HL-60/S4 (cell line): Measurements from ENCODE around the gene ABT1.

ENCODE experiments used
- in situ Hi-C: fragments of 300-500 bp; cut with MboI; formaldehyde crosslinking; loops from 2 replicates; pipeline ENCODE4 v1.14.3; 2022; ENCODE audit warnings: low sequenced_read_pairs

Gene ABT1

DNA sequence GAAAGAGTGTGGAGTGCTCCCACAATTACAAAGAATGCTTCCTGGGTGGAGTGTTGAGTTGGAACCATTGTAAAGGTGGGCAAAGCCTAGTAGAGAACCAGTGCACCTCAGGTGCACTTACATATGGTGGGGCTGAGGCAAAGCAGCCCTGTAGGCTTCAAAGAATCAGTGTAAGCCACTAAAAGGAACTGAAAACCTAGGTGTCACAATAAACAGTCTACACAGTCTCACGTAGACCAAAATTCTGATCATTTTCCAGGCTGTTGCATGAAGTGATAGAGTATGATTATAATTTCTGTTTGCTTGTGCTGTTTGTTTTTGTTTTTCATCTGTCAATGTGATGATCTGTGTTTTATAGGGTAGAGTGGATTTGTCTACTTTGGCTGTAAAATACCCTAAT, 2.8 kb downstream of the ABT1 start:
- in situ Hi-C loops, result no loop called here

DNA sequence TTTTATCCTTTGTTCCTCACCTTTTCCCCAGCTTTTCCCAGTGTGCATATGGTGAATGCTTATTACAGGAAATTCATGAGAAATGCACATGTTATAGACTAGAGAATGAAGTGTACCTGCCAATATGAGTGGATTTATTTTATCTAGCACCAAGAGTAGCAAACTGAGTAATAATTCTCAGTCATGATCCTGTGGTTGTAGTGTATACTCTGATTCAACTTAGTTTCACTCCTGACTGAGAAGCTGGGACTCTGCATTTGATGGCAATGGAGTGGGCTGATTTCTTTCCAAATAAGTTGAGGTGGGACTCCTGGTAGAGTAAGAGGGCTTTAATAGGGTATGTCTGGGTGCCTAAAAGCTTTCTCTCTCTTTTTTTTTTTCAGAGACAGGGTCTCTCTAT, 4.0 kb downstream of the ABT1 start:
- in situ Hi-C loops, result loop anchor here (25.0 kb wide), 1 partner anchor 487 kb away; no protein-coding TSS in a partner anchor

DNA sequence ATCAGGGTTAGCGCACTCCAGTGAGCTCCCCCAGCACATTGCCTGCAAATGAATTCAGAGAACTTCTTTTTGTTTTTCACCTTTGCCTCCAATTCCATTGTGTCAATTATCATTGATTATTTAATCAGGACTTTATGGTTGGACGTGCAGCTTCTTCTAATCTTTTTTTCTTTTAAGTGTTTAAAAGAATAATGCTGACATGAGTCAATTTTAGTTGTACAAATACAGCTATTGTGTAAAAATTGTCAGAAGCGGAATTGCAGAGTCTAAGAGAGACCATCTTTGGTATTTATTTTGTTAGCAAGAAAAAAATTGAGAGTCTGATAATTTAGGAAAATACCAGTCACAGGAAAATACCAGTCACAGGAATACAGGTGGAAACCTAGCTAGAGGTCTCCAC, 5.5 kb downstream of the ABT1 start:
- in situ Hi-C loops, result loop anchor here (25.0 kb wide), 1 partner anchor 485 kb away; no protein-coding TSS in a partner anchor

DNA sequence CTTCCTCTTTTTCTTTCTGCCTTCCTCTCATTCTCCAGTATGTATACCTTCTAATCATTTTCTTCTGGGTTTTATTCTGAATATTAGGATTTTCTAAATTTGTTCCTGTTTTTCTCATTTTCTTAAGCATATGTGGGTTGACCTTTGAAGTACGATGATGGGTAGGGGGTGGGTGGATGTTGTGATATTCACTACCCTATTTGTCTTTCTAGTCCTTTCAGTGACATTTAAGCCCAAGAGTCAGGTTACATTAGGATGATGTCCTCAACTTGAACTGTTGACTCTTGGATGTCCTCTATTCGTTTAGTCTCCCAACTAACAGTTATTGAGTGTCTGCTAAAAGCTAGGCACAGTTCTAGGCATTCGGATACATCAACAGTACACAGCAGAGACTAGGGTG, 7.3 kb downstream of the ABT1 start:
- in situ Hi-C loops, result loop anchor here (25.0 kb wide), 1 partner anchor 483 kb away; no protein-coding TSS in a partner anchor

DNA sequence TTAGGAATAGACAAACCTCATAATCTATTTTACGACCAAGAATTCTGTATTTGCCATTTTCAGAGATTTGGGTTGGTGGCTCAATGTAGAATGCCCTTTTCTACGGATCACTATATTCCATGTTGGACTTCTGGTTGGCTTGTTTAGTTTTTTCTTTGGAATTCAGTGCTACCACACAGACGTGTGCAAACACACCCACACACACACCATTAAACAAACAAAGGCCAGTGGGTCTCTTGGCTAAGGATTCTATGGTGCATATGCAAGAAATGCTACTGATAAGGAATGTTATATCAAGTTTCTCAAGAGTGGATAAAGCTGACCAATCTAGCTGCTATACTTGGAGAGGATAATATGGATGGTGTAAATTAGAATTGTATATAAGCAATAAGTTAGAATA, 8.0 kb downstream of the ABT1 start:
- in situ Hi-C loops, result loop anchor here (25.0 kb wide), 1 partner anchor 483 kb away; no protein-coding TSS in a partner anchor

DNA sequence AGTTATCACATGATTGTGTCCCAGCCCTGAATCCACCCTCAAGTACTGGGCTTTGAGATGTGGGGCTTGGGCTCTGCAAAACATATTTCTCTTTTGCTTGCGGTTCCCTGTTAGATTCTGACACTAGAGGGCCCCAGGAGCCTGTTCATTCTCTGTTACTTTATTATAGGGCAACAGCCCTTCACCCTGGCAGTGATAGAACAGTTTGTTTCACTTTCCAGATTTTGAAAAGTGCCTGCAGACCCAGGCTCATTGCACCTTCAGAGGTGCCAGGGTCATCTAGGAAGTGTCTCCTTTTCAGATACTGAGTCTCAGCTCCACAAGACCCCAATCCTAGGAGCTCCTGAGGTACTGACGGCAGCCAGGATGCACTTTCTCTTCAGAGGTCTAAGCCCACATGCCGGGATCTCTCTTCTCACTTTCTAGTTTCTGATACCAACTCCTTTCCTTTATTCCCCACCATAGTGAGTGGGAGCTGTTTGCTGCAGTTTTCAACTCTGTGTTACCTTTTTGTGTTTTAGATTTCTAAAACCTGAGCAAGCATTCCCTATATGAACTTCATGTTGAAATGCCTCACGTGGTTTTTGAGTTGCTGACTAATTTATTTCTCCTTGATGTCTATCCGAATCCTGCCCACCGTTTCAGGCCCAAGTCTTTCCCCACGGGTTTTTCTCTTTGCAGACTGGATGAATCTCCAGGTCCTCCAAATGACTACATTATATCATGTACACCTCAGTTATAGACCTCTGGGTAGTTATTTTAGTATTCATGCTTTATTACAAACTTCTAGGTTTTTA, 10.9 kb downstream of the ABT1 start:
- in situ Hi-C loops, result loop anchor here (25.0 kb wide), 1 partner anchor 480 kb away; no protein-coding TSS in a partner anchor

DNA sequence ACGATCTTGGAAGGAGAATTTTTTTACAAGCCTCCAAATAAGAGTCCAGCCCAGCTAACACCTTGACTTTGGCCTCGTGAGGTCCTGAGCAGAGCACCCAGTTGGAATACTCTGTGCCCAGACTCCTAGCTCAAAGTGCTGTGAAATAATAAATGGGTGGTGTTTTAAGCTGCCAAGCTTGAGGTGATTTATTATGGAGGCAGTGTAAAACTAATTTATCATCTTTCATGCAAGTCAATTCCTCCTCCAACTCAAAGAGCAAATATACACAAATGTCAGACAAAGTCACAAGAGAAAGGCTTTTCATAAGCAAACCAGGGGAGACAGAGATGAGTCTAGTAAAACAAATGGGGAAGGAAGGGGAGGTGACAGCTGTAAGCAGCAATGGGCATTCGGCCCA, 12.7 kb downstream of the ABT1 start:
- in situ Hi-C loops, result loop anchor here (25.0 kb wide), 1 partner anchor 478 kb away; no protein-coding TSS in a partner anchor

DNA sequence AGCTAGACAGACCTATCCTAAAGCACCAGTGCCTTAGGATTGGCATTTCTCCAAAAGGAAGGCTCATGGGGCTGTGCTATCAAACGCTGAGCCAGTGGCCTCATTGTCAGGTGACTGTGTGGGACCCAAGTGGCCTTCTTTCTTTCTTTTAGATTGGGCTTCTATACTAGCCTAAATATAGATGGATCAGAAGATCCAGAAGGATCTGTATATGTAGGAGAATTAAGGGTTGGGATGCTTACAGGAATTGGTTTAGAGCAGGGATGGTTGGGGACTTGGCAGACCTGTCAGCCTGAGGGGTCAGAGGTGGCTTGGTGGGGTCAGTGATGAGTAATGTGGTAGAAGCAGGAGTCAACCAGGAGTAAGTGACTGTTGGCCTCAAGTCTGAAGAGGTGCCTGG, 14.8 kb downstream of the ABT1 start:
- in situ Hi-C loops, result loop anchor here (25.0 kb wide), 1 partner anchor 476 kb away; no protein-coding TSS in a partner anchor

DNA sequence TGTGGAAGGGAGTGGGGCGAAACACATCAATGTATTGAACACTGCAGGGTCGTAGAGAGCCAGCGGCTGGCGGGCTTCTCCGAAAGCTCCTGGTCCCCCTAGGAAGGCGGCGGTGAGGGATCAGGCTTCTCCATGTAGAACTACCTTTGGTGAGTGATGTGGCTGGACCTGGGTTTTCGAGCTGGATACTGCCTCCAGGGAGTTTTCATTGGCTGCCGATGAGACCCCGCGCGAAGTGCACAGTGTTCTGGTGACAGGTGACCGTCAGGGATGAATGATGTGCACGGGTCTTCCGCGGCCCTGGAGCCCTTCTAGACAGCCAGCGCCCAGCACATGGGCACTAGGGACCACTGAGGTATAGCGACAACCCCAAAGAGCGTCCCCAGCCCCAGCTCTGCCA, 16.4 kb downstream of the ABT1 start:
- in situ Hi-C loops, result loop anchor here (25.0 kb wide), 1 partner anchor 474 kb away; no protein-coding TSS in a partner anchor

DNA sequence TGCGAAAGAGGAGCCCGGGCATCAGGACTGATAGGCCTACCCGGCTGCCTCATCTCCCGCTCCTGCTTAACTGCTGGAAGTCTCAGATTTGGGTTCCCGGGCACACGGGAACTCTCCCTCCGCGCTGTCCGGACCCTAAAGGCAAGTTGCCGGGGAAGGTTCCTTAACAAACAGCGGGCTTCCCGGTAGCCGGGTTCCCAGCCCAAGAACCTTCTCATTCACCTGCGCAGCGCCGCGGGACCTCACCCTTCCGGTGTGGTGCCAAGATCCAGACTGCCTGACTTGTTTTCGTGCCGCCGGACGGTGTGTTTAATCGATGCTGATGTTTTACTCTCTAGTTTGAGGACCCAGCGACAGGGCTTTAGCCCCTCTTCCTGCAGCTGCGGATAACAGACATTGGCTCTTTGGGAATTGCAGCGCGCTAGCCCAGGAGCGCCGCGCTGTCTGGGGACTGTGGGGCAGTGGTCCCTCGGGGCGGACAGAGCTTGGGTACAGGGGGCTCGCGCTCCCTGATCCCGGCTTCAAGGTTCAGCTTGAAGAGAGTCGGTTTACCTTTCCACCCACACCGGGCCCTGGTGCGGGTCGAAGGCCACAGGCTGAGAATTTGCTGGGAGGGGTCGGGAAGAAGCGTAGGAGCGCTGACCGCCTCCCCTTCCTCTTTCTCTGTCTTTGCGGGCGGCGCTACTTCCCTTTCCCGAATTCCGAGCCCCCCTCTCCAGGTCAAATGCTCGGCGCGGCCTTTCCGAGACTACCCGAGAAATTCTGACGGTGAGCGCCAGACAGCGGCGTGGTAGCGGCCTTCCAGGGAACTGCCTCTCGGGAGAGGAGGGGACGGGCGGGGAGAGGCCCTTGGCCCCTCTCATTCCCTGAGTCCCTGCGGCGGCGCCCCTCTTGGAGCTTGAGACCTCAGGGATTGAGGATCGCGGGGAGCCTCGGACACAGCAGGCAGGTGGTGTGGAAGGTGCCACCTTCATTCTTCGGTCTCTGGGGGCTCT, 17.2 kb downstream of the ABT1 start:
- in situ Hi-C loops, result loop anchor here (25.0 kb wide), 1 partner anchor 473 kb away; no protein-coding TSS in a partner anchor

DNA sequence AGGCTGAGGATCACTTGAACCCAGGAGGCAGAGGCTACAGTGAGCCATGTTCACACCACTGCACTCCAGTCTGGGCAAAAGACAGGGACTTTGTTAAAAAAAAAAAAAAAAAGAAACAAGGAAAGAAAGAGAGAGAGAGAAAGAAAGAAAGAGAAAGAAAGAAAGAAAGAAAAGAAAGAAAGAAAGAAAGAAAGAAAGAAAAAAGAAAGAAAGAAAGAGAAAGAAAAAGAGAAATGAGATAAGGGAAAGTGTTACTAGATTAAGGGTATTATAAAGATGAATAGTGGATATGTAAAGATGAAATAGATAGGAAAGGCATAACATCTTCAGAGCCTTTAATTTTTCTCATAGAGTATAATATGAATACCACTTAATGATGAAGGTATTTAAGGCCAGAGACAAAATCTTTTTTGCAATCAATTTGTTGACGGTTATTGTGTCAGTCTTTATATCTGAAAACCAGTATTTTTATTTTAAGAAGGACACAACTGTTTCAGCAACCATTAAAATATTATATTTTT, 26.6 kb downstream of the ABT1 start:
- in situ Hi-C loops, result loop anchor here (25.0 kb wide), 1 partner anchor 464 kb away; no protein-coding TSS in a partner anchor

DNA sequence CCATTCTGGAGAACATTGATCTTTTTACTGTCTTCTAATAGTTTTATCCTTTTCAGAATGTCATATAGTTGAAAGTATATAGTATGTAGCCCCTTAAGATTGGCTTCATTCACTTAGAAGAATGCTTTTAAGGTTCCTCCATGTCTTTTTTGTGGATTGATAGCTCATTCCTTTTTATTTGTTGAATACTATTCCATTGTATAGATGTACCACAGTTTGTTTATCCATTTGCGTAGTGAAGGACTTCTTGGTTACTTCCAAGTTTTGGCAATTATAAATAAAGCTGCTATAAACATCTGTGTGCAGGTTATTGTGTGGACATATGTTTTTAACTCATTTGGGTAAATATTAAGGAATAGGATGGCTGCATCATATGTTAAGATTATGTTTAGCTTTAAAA, 27.8 kb downstream of the ABT1 start:
- in situ Hi-C loops, result loop anchor here (25.0 kb wide), 1 partner anchor 463 kb away; no protein-coding TSS in a partner anchor

DNA sequence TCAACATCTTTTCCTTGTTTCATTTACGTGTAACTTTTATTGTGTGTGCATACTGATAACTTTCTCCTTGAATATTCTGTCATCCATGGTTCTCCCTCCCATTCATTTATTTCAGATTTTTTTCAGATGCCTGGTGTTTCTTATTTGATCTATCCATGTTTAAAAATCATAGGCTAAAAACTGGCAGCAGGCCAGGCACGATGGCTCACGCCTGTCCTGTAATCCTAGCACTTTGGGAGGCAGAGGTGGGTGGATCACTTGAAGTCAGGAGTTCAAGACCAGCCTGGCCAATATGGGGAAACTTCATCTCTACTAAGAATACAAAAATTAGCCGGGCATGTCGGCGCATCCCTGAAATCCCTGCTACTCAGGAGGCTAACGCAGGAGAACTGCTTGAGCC, 31.1 kb downstream of the ABT1 start:
- in situ Hi-C loops, result no loop called here

DNA sequence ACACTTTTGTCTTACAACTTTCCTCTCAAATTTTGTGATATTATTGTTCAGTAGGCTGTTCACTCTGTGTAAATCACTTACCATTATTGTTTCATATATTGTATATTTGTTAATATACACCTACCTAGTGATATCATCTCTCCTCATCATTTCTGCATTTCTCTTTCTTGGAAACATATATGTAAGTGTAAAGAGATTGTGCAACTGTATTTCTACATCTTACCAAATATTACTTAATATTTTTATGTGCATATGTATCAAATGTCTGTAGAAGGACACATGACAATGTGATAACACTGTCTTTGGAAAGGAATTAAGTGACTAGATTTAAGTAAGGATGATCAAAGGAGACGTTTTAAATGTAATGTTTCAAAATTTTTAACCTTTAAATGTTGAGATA, 32.6 kb downstream of the ABT1 start:
- in situ Hi-C loops, result no loop called here

DNA sequence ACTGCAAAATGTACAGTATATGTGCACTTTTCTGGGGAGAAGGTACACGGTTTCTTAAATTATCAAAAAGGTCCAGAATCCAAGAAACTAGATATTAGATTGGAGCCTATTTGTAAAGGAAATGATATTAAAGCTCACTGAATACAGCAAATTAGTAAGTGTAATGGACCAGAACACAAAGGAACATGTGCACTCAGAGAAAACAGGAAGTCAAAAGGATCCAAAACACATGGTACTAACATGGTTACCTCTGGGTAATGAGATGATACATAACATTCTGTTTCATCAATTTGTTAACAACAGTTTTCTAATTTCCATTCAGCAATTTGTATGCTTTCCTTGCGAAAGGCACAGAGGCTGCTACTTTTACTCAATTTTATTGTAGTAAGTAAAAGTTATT, 44.1 kb downstream of the ABT1 start:
- in situ Hi-C loops, result no loop called here

DNA sequence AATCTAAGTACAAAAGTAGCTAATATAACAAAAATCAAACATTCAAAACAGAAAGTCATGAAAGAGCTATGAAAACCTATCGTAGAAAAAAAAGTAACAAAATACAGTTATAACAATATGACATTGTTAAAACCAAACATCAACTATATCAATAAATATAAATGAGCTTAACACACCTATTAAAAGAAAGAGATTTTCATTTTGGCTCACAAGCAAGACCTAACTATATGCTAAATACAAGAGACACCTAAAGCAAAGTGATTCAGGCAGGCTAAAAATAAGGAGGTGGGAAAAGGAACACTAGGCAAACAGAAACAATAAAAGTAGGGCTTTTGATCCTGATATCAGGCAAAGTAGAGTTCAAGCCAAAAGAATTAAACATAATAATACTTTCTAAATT, 49.3 kb downstream of the ABT1 start:
- in situ Hi-C loops, result no loop called here
